GM19043 (cell line): ENCODE data around the gene OBP2B.

Experiments
- ATAC-seq: cut with Tn5 transposase; IDR thresholded peaks from one replicate; pipeline ENCODE4 v1.9.1; 2021; ENCODE audit warnings: low read depth; ENCODE audit not compliant: unreplicated experiment

Gene OBP2B

GRCh38 chr9:133202688-133203453, 6.2 kb downstream of the OBP2B start:
- no peak for ATAC-seq

GRCh38 chr9:133202145-133202513, 6.9 kb downstream of the OBP2B start:
- no peak for ATAC-seq

GRCh38 chr9:133201424-133202144, 7.5 kb downstream of the OBP2B start:
- no peak for ATAC-seq

GRCh38 chr9:133200631-133201030, 8.4 kb downstream of the OBP2B start:
- ATAC-seq, result no peak

- no peak for ATAC-seq
Measured at GRCh38 chr9:133199648-133200321, 9.3 kb downstream of the OBP2B start.

- no peak for ATAC-seq
Measured at GRCh38 chr9:133195029-133195428, 14.0 kb downstream of the OBP2B start.

- ATAC-seq, result no peak
Measured at GRCh38 chr9:133194597-133194996, 14.5 kb downstream of the OBP2B start.

- ATAC-seq, result no peak
Measured at GRCh38 chr9:133191989-133192388, 17.1 kb downstream of the OBP2B start.

- ATAC-seq, result no peak
Measured at GRCh38 chr9:133189826-133190225, 19.2 kb downstream of the OBP2B start.

- ATAC-seq, result no peak
Measured at GRCh38 chr9:133188843-133189180, 20.2 kb downstream of the OBP2B start.

GRCh38 chr9:133188006-133188842, 20.8 kb downstream of the OBP2B start:
- no peak for ATAC-seq

GRCh38 chr9:133187561-133188005, 21.5 kb downstream of the OBP2B start:
- ATAC-seq, result no peak

- ATAC-seq, result no peak
Measured at GRCh38 chr9:133186736-133187135, 22.3 kb downstream of the OBP2B start.

- no peak for ATAC-seq
Measured at GRCh38 chr9:133184971-133185370, 24.1 kb downstream of the OBP2B start.

- no peak for ATAC-seq
Measured at GRCh38 chr9:133182151-133182550, 26.9 kb downstream of the OBP2B start.

GRCh38 chr9:133181561-133181960, 27.5 kb downstream of the OBP2B start:
- no peak for ATAC-seq

- ATAC-seq, result no peak
Measured at GRCh38 chr9:133180953-133181352, 28.1 kb downstream of the OBP2B start.

GRCh38 chr9:133173056-133173455, 36.0 kb downstream of the OBP2B start:
- ATAC-seq, result no peak

GRCh38 chr9:133171161-133171961, 37.7 kb downstream of the OBP2B start:
- no peak for ATAC-seq

GRCh38 chr9:133170716-133171115, 38.3 kb downstream of the OBP2B start:
- no peak for ATAC-seq
